Measurements from ENCODE around the gene UTP25.
"Not testable (repeated sequence)": the region's sequence is repeated elsewhere in the genome, so short reads cannot be mapped to it uniquely, and the experiment has no call there.

Gene UTP25

GRCh38 chr1:209896346-209896745, 68.6 kb downstream of the UTP25 start:
- Histone ChIP-seq H3K27ac (ENCODE audit: low read length) (no peak overlapping the region), H3K36me3 (replicated peaks; ENCODE audit: low read depth, low read length) (no peaks in the 10 kb centered on the region), H3K4me2 (ENCODE audit: low read length) (no peak overlapping the region), H3K4me1 (ENCODE audit: low read length) (no peaks in the 10 kb centered on the region), H3K9me3 (ENCODE audit: insufficient read depth, low read length) (no peaks in the 10 kb centered on the region), H4K20me1 (ENCODE audit: insufficient read depth, low read length) (no peaks in the 10 kb centered on the region), H2AFZ (ENCODE audit: low read depth, low read length) (no peak overlapping the region), H3K27me3 (ENCODE audit: low read depth, low read length) (peaks cover 23% of the 10 kb centered on the region), H3K9ac (ENCODE audit: low read length) (no peak overlapping the region), H3K4me3 (ENCODE audit: low read length) (no peak overlapping the region), H3K79me2 (ENCODE audit: low read length) (no peaks in the 10 kb centered on the region)
- no peak for TF ChIP-seq EZH2phosphoT487 (IDR thresholded peaks at IDR 0.05; ENCODE audit: low read depth)
- TF ChIP-seq, protein P1, sequence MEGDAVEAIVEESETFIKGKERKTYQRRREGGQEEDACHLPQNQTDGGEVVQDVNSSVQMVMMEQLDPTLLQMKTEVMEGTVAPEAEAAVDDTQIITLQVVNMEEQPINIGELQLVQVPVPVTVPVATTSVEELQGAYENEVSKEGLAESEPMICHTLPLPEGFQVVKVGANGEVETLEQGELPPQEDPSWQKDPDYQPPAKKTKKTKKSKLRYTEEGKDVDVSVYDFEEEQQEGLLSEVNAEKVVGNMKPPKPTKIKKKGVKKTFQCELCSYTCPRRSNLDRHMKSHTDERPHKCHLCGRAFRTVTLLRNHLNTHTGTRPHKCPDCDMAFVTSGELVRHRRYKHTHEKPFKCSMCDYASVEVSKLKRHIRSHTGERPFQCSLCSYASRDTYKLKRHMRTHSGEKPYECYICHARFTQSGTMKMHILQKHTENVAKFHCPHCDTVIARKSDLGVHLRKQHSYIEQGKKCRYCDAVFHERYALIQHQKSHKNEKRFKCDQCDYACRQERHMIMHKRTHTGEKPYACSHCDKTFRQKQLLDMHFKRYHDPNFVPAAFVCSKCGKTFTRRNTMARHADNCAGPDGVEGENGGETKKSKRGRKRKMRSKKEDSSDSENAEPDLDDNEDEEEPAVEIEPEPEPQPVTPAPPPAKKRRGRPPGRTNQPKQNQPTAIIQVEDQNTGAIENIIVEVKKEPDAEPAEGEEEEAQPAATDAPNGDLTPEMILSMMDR (IDR thresholded peaks at IDR 0.05; ENCODE audit: low read depth, low read length): no peak

- not testable (repeated sequence) for H4K20me1 ChIP-seq (ENCODE audit: insufficient read depth, low read length); H2AFZ ChIP-seq (ENCODE audit: low read depth, low read length)
Observed at GRCh38 chr1:209898271-209898670, 70.5 kb downstream of the UTP25 start.

GRCh38 chr1:209898851-209899250, 71.1 kb downstream of the UTP25 start:
- not testable (repeated sequence) for H2AFZ ChIP-seq (ENCODE audit: low read depth, low read length); H3K9ac ChIP-seq (ENCODE audit: low read length); H3K4me3 ChIP-seq (ENCODE audit: low read length); H4K20me1 ChIP-seq (ENCODE audit: insufficient read depth, low read length); H3K4me1 ChIP-seq (ENCODE audit: low read length); H3K4me2 ChIP-seq (ENCODE audit: low read length); H3K79me2 ChIP-seq (ENCODE audit: low read length); H3K9me3 ChIP-seq (ENCODE audit: insufficient read depth, low read length); H3K36me3 ChIP-seq (replicated peaks; ENCODE audit: low read depth, low read length); H3K27ac ChIP-seq (ENCODE audit: low read length)
- peaks cover 23% of the 10 kb centered on the region for H3K27me3 ChIP-seq (ENCODE audit: low read depth, low read length)

More at GRCh38 chr1:209898271-209898670, 70.5 kb downstream of the UTP25 start:
- not testable (repeated sequence) for H3K9ac ChIP-seq (ENCODE audit: low read length); H3K4me3 ChIP-seq (ENCODE audit: low read length); H3K36me3 ChIP-seq (replicated peaks; ENCODE audit: low read depth, low read length); H3K79me2 ChIP-seq (ENCODE audit: low read length); H3K4me1 ChIP-seq (ENCODE audit: low read length); H3K27ac ChIP-seq (ENCODE audit: low read length); H3K9me3 ChIP-seq (ENCODE audit: insufficient read depth, low read length); H3K4me2 ChIP-seq (ENCODE audit: low read length)
- H3K27me3 ChIP-seq (ENCODE audit: low read depth, low read length): peaks cover 23% of the 10 kb centered on the region

GRCh38 chr1:209899948-209900347, 72.2 kb downstream of the UTP25 start:
- Histone ChIP-seq H3K4me2 (ENCODE audit: low read length) (no peak overlapping the region), H3K9ac (ENCODE audit: low read length) (no peak overlapping the region), H3K27me3 (ENCODE audit: low read depth, low read length) (peaks cover 20% of the 10 kb centered on the region), H3K79me2 (ENCODE audit: low read length) (no peaks in the 10 kb centered on the region), H3K9me3 (ENCODE audit: insufficient read depth, low read length) (no peaks in the 10 kb centered on the region), H4K20me1 (ENCODE audit: insufficient read depth, low read length) (no peaks in the 10 kb centered on the region), H3K4me3 (ENCODE audit: low read length) (no peak overlapping the region), H2AFZ (ENCODE audit: low read depth, low read length) (no peak overlapping the region), H3K36me3 (replicated peaks; ENCODE audit: low read depth, low read length) (no peaks in the 10 kb centered on the region), H3K27ac (ENCODE audit: low read length) (no peak overlapping the region), H3K4me1 (ENCODE audit: low read length) (no peaks in the 10 kb centered on the region)
- no peak for TF ChIP-seq EZH2phosphoT487 (IDR thresholded peaks at IDR 0.05; ENCODE audit: low read depth)
- TF ChIP-seq, protein P1 (IDR thresholded peaks at IDR 0.05; ENCODE audit: low read depth, low read length): peak; percentile 70

GRCh38 chr1:209900734-209901133, 73.0 kb downstream of the UTP25 start:
- Histone ChIP-seq H4K20me1 (ENCODE audit: insufficient read depth, low read length) (no peaks in the 10 kb centered on the region), H3K4me2 (ENCODE audit: low read length) (no peak overlapping the region), H3K27ac (ENCODE audit: low read length) (no peak overlapping the region)

More at GRCh38 chr1:209900734-209901133, 73.0 kb downstream of the UTP25 start:
- H3K36me3 ChIP-seq (replicated peaks; ENCODE audit: low read depth, low read length): no peaks in the 10 kb centered on the region
- H3K9me3 ChIP-seq (ENCODE audit: insufficient read depth, low read length): no peaks in the 10 kb centered on the region
- TF ChIP-seq, protein P1 (IDR thresholded peaks at IDR 0.05; ENCODE audit: low read depth, low read length): no peak
- TF ChIP-seq EZH2phosphoT487 (IDR thresholded peaks at IDR 0.05; ENCODE audit: low read depth): no peak
- no peak overlapping the region for H3K4me3 ChIP-seq (ENCODE audit: low read length)
- no peaks in the 10 kb centered on the region for H3K79me2 ChIP-seq (ENCODE audit: low read length)
- peaks cover 15% of the 10 kb centered on the region for H3K27me3 ChIP-seq (ENCODE audit: low read depth, low read length)
- H2AFZ ChIP-seq (ENCODE audit: low read depth, low read length): no peak overlapping the region
- no peak overlapping the region for H3K9ac ChIP-seq (ENCODE audit: low read length)
- H3K4me1 ChIP-seq (ENCODE audit: low read length): no peaks in the 10 kb centered on the region
